GM11168 (cell line): ENCODE results near the gene DAPK1.

ENCODE experiments used
- in situ Hi-C: fragments of 300-500 bp; cut with MboI; formaldehyde crosslinking; loops from one replicate; pipeline ENCODE4 v1.12.0; 2022; ENCODE audit warnings: low sequenced_read_pairs; ENCODE audit not compliant: unreplicated experiment

The DAPK1 gene

DNA sequence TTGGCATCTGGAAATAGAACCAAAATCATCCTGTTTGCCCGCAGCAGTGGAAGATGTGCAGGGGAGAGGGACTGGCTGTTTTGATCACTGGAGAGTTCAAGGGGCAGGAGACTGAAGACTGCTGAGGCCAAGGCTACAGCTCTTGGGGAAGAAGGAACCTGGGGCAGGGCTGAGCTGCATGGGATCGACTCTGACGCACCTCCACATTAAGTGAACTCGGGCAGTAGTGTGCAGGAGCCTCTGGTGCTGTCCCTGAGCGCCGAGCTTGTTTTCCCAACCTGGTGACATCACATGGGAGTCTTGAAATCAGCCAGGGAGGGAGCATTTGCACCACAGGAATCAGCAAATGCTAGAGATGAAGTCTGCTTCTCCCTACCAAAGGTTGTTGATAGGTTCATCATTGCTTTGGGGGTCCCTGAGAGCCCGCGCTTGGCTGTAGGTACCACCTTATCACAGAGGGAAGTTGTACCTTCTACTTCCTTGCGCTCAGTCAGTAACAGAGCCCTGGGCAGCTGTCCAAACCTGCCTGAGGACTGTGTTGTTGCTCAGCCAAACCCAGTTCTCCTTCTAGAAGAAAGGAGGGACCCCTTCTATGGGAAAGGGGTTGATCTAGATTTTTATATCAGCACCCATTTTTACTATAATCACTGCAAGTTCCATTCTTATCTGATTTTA, 175.9 kb downstream of the DAPK1 start:
- in situ Hi-C loops, result loop anchor here (10.0 to 25.0 kb wide), 2 partner anchors 111 to 336 kb away; no protein-coding TSS in a partner anchor

- in situ Hi-C loops, result loop anchor here (10.0 to 25.0 kb wide), 2 partner anchors 110 to 337 kb away; no protein-coding TSS in a partner anchor
Observed at GRCh38 chr9:87674565-87675299, 177.1 kb downstream of the DAPK1 start.

DNA sequence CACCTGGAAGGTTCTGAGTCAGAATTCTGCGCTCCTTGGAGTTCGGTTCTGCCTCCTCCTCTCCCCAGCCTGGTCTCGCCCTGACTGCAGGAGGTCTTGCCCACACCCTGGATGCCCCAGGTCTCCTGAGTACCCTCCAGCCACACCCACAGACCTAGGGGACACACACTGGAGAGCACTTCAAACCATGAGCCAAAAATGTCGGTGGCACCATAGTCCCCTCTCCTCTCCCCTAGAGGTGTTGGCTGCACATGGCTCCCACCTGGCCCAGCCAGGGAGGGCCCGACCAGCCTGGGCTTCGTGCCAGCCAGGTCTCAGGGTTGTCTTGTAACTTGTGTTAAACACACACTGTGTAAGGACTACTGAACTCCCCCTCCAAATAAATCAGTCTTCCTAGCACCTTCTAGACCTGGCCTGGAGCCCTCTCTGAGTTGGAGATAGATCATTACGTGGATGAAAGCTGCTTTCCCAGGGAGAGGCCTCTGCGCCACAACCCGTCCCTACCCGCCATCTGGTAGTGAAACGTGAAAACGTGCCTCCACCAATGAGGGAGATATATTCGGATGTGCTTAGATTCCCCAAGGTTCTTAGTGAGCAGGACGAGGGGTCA, 178.3 kb downstream of the DAPK1 start:
- in situ Hi-C loops, result loop anchor here (10.0 kb wide), 1 partner anchor 109 kb away; no protein-coding TSS in a partner anchor

- in situ Hi-C loops, result loop anchor here (10.0 kb wide), 1 partner anchor 108 kb away; no protein-coding TSS in a partner anchor
Observed at GRCh38 chr9:87676976-87677775, 179.5 kb downstream of the DAPK1 start.

DNA sequence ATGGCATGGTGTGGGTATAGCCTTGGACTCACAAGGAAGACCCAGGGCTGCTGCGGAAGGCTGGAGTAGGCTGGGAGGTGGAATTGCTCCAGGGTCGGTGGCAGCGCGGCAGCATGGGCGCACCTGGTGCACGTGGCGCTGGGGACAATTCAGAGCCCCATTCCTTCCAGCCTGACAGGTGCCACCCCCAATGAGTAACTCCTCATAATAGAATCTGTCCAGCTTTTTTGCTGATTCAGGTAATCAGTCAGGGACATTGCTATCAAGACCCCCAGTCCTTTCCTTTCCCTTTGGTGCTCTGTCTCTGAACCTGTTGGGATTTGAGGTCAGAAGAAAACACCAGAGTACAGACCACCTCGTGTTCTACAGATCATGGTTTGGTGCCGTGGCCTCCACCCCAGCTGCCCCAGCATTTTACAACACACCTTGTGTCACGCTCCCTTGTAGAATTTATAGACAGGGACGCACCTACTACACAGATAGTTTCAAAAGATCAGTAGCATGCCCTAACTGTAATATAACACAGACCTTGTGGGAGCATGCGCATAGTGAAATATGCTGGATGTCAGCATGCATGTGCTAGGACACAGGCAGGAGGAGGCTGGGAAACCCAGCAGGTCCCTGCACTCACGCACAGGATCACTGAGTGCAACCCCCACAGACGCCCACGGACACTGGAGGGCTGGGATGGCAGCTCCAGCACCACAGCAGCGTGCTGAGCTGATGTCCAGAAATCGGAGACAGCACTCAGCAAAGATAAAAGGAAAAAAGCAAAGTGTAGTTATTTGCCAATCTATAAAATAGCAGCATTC, 180.3 kb downstream of the DAPK1 start:
- in situ Hi-C loops, result loop anchor here (10.0 kb wide), 1 partner anchor 107 kb away; no protein-coding TSS in a partner anchor

DNA sequence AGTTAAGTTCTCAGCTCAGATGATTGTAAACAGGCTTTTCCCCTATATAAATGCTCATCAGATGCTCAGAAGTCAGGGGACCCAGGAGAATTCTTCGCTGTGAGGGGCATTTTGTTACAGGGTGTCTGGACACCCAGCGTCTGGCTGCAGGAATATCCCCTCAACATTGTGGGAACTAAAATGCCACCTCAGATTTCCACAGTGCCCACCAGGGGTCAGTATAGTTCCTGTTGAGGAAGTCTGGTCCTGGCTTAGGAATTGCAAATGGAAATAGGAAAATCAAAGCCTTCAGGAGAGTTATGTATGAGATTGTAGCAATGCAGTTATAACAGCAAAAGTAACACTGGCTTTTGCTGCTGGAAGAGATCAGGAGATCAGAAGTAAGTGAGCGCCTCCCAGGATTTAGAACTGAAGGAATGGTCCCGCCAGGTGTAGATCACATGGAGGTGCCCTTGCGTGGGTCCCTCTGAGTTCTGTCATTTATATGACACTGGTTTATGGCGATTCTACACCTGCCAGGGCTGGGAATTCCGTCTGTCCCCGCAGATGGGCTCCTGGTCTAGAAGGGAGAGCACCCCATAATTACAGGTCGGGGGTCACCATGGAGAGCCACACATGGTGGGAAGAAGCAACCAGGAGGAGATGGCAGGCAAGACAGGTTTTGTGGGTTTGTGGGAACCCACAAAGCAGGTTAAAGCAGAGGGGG, 181.1 kb downstream of the DAPK1 start:
- in situ Hi-C loops, result loop anchor here (10.0 kb wide), 1 partner anchor 106 kb away; no protein-coding TSS in a partner anchor

GRCh38 chr9:87681271-87682061, 183.8 kb downstream of the DAPK1 start:
- in situ Hi-C loops, result no loop called here

DNA sequence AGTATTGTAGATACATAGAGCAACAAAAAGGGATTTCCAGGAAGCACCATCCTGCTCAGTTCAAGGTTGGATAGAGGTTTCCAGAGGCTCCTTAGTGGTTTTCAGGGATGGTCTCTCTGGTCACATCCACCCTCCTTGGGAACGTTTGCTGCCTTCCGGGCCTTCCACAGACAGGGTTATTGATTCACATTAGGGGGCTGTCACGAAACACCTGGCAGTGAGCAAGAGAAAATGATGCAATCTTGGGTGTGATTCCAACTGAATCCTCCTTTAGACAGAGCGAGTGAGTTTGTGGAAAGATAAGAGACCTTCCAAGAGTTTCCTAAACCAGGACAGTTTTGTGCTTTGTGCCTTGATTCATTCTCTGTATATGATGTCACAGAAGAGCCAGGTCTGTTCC, 184.4 kb downstream of the DAPK1 start:
- in situ Hi-C loops, result no loop called here

DNA sequence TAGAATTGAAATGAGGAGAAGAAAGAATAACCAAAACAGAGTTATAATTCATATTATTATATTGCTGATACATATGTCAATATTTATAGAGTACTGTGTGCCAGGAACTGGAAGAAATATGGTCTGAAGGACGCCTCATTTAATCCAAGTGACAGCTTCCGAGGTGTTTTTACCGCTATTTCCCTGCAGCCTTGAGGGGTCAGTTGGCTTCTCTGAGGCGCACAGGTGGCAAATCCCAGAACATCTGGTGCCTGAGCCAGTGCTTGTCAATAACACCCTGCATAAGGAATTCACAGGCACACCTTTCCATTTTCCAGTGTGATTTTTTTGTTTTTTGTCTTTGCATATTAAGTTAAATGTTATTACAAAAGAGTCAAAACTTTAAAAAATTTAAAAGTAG, 185.0 kb downstream of the DAPK1 start:
- in situ Hi-C loops, result no loop called here

DNA sequence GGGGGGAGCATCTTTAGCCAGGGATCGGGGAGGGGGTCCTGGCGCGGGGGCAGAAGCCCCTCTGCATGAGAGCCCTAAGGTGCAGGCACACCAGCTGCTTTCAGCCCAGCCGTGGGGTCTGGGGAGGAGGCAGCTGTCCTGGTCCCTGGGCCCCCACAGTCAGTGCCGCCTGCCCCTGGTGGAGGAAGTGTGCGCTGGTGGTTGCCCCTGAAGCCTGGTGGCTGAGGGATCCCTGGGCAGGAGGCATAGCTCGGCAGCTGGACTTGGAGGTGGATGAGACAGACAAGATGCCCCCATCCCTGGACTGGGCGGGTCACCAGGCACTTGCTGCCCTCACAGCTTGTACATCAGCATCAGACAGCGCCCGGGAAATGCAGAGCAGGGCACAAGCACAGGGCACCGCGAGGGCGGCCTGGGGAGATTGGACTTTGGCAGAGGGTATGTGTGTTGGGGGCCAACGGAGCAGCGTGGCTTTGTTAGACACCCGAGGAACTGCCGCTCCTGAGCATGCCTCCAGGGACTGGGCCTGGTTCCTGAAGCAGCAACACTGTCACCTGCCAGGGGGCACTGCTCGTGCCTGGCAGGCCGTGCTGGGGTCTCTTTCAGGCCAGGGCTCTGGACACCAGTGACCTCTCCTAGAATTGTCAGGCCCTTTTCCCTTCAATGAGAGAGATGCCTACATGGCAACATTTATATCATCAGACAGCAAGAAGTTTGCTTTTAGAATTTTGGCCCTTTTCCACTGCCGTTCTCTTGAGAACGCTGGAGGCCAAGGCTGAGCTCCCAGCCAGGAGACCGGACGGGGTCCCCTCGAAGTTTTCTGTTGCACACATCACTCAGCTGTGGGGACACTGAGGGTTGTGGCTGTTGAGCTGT, 186.3 kb downstream of the DAPK1 start:
- in situ Hi-C loops, result no loop called here

DNA sequence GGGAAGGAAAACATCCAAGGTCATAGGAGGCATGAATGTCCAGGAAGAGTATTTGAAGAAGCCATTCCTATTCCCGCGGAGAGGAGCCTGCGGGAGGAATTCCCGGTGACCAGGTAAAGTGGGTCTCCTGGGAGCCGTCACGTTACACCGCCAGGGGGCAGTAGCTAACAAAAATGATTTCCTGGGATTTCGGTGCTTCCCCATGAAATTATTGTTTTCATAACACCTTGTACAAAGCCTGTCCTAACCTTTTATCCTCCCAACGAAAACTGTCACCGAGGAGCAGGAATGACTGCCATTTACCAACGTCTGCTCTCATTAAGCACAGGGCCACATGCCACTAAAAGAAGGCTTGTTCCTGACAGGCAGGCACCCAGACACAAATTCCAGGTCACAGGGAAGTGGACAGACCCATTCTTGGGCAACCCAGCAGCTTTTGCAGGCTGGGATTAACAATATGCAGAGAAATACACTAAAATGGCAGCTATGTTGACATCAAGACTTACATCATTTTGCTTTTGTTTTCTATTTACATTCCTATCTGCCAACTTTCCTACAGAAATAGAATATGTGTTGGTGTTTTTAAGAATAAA, 187.1 kb downstream of the DAPK1 start:
- in situ Hi-C loops, result no loop called here

DNA sequence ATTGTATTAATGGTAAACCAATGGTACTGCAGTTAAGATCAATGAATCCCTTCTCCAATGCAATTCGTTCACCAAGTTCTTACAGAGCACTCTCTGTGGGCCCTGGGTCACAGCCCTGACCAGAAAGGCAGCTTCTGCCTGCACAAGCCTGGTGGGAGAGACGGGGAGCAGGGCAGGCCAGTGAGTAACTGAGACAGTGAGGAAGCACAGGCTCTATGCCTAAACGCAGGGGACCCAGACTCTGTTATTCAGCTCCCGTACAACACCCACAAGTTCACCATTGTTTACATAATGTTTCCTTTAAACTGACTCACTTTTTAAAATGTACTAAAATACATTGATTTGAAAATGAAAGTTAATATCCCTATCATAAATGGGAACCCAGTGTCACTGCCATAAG, 187.8 kb downstream of the DAPK1 start:
- in situ Hi-C loops, result no loop called here

DNA sequence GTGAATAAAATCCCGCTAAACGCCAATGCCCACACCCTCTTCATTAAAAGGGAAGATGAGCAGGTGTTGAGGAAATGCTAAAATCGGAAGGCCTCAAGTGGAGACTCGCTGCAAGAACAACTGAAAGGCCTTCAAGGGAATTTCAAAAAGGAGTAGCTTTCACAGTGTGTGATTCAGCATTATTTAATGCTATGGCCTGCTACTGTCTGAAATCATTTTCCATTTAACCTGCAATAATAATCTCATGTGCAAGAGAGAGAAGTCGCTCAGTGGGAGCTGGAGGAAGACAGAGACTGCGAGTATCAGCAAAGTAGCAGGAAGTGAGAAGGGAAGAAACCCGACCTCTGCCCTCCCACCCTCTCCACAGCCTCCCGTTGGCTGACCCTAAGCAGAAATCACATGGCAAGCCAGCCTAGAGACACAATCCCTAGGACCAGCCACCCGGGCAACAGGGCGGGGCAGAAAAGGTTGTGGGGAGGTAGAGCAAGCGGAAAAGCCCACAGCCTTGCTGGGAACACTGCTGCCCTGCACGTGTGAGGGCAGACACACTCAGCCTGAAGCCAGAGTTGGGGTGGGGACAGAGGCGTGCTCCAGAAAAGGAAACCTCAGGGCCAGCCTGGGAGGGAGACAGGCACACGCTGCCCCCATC, 188.3 kb downstream of the DAPK1 start:
- in situ Hi-C loops, result no loop called here

- in situ Hi-C loops, result no loop called here
Observed at GRCh38 chr9:87686520-87687090, 188.9 kb downstream of the DAPK1 start.

DNA sequence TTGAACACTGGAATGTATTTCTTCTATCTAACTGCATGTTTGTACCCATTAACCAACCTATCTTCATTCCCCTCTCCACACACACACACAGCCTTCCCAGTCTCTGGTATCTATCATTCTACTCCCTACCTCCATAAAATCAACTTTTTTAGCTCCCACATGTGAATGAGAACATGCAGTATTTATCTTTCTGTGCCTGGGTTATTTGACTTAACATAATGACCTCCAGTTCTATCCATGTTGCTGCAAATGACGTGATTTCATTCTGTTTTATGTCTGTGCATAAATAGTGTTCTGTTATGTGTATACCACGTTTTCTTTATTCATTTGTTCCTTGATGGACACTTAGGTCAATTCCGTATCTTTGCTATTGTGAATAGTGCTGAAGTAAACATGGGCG, 189.5 kb downstream of the DAPK1 start:
- in situ Hi-C loops, result no loop called here

- in situ Hi-C loops, result no loop called here
Observed at GRCh38 chr9:87694236-87694755, 196.6 kb downstream of the DAPK1 start.
